Calu3 (cell line): ENCODE results near the gene SAP25. TPM values are rescaled to one million over a fixed set of nuclear protein-coding genes. Genes with fewer than 3 reads are reported as not detected.

Experiments used
- BruUV-seq: library from RNA; stranded (reverse); fragments of 400-500 nt; replicated peaks from 2 replicates; lab custom pipeline; 2021; lab: Mats Ljungman, UMichigan
- CTCF ChIA-PET: fragments of 300-600 bp; sonication (Branson Sonifier 250); formaldehyde crosslinking; loops from one replicate; lab custom pipeline; 2022; ENCODE audit warnings: antibody characterized with exemption; lab: Charles Lee
- DNase-seq: peaks from one replicate; pipeline ENCODE4 v3.0.0; 2022
- H3K27ac Mint-ChIP-seq: one replicate; pipeline ENCODE4 v1.8.0; 2022; ENCODE audit warnings: mixed read lengths; ENCODE audit not compliant: unreplicated experiment
- H3K27me3 Mint-ChIP-seq: one replicate; pipeline ENCODE4 v1.8.0; 2022; ENCODE audit warnings: mixed read lengths; ENCODE audit not compliant: unreplicated experiment
- H3K36me3 Mint-ChIP-seq: one replicate; pipeline ENCODE4 v1.8.0; 2022; ENCODE audit warnings: mild to moderate bottlenecking, moderate library complexity, mixed read lengths; ENCODE audit not compliant: insufficient read depth, unreplicated experiment
- H3K4me1 Mint-ChIP-seq: one replicate; pipeline ENCODE4 v1.8.0; 2022; ENCODE audit warnings: mild to moderate bottlenecking, low read depth, mixed read lengths; ENCODE audit not compliant: unreplicated experiment
- H3K4me3 Mint-ChIP-seq: one replicate; pipeline ENCODE4 v1.8.0; 2022; ENCODE audit warnings: mild to moderate bottlenecking, low read depth, moderate library complexity, mixed read lengths; ENCODE audit not compliant: unreplicated experiment
- H3K9me3 Mint-ChIP-seq: one replicate; pipeline ENCODE4 v1.8.0; 2022; ENCODE audit warnings: low read depth, mixed read lengths; ENCODE audit not compliant: unreplicated experiment
- CTCF ChIP-seq: fragments of 200-600 bp; IDR thresholded peaks from one replicate; pipeline ENCODE4 v1.8.0; 2022; ENCODE audit warnings: antibody characterized with exemption; ENCODE audit not compliant: unreplicated experiment
- intact Hi-C: fragments of 100-400 bp; cut with micrococcal nuclease; formaldehyde crosslinking; loops from one replicate; pipeline ENCODE4 v1.10.0; 2022; ENCODE audit not compliant: unreplicated experiment
- total RNA-seq: library from RNA; stranded (reverse); gene quantifications from 2 replicates; pipeline ENCODE4 v1.2.3, GENCODE V29; 2022

SAP25 gene
- total RNA-seq, 1 experiment from 2014 or later, result 3.1 TPM

DNA sequence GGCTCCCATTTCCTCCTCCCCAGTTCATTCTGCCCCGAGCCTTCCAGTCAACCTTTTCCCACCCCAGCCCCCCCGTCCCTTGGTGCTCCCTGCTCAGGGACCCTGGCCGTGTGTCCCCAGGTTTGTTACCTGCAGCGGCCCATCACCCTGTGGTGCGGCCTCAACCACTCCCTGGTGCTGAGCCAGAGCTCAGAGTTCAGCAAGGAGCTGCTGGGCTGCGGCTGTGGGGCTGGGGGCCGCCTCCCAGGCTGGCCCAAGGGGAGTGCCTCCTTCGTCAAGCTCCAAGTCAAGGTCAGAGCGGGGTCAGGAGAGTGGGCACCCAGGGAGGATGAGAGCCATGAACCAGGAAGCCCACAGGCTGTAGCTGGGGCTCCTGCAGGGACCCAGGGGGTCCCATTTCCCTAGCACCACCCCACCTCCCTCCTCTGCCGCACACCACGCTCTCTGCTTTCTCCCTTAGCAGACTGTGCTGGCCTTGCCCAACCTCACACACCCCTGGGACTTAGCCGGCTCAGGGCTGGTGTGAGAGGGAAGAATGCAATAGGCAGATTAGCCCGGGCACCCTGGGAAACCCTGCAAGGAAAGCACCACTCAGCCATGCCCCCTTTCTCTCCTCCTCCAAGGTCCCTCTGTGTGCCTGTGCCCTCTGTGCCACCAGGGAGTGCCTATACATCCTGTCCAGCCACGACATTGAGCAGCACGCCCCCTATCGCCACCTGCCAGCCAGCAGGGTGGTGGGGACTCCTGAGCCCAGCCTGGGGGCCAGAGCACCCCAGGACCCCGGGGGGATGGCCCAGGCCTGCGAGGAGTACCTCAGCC is 26.4 kb upstream of the SAP25 start:
- Mint-ChIP-seq H3K9me3 (no peaks in the 10 kb centered on the region), H3K4me3 (no peak overlapping the region), H3K4me1 (no peaks in the 10 kb centered on the region), H3K27me3 (peaks cover 15% of the 10 kb centered on the region), H3K36me3 (peaks cover 7% of the 10 kb centered on the region), H3K27ac (no peak overlapping the region)
- intact Hi-C loops, result no loop called here
- CTCF ChIA-PET, result interaction anchor here (0.6 kb wide), 1 partner anchor 13 kb away, joined by 3 read pairs; no protein-coding TSS in a partner anchor
- no peak for TF ChIP-seq CTCF
- no peak for DNase-seq
- BruUV-seq, result no TSS peak

- TF ChIP-seq CTCF, result no peak
- H3K4me3 Mint-ChIP-seq, result no peak overlapping the region
- CTCF ChIA-PET, result no interaction called here
- intact Hi-C loops, result no loop called here
- no peak overlapping the region for H3K27ac Mint-ChIP-seq
- H3K27me3 Mint-ChIP-seq, result peaks cover 15% of the 10 kb centered on the region
- H3K36me3 Mint-ChIP-seq, result no peaks in the 10 kb centered on the region
- no peak for DNase-seq
- H3K9me3 Mint-ChIP-seq, result no peaks in the 10 kb centered on the region
- no peaks in the 10 kb centered on the region for H3K4me1 Mint-ChIP-seq
- BruUV-seq, result no TSS peak
Measured at GRCh38 chr7:100598425-100598824, 24.7 kb upstream of the SAP25 start.

DNA sequence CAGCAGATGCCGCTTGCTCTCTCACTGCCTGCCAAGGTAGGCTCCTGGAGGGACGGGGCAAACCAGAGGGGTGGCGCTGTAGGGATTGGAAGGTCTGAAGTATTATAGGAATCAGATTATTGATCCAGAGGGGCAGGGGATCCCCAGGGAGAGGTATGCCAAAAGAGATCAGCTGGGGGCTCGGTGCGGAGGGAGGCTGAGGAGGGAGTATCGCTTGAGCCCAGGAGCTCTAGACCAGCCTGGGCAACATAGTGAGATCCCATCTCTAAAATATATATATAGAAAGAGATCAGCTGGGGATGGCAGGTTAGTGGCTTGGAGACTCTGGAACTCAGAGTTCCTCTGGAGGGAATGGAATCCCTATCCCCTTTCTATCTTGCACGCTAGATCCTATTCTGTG is 21.5 kb upstream of the SAP25 start:
- TF ChIP-seq CTCF, result no peak
- intact Hi-C loops, result no loop called here
- no peak for DNase-seq
- no peaks in the 10 kb centered on the region for H3K4me1 Mint-ChIP-seq
- H3K36me3 Mint-ChIP-seq, result no peaks in the 10 kb centered on the region
- CTCF ChIA-PET, result no interaction called here
- BruUV-seq, result no TSS peak
- H3K27ac Mint-ChIP-seq, result no peak overlapping the region
- H3K4me3 Mint-ChIP-seq, result no peak overlapping the region
- peaks cover 37% of the 10 kb centered on the region for H3K27me3 Mint-ChIP-seq
- peaks cover 2% of the 10 kb centered on the region for H3K9me3 Mint-ChIP-seq

GRCh38 chr7:100591596-100591995 is 17.9 kb upstream of the SAP25 start:
- no TSS peak for BruUV-seq
- Mint-ChIP-seq H3K4me3 (no peak overlapping the region), H3K27ac (no peak overlapping the region), H3K9me3 (peaks cover 2% of the 10 kb centered on the region), H3K36me3 (peaks cover 2% of the 10 kb centered on the region), H3K4me1 (no peaks in the 10 kb centered on the region), H3K27me3 (peaks cover 39% of the 10 kb centered on the region)
- intact Hi-C loops, result no loop called here
- no peak for DNase-seq
- no peak for TF ChIP-seq CTCF
- CTCF ChIA-PET, result no interaction called here
